Measurements from ENCODE around the gene CDC26.

Gene CDC26

GRCh38 chr9:113313261-113313660, 37.9 kb upstream of the CDC26 start:
- no peak for TF ChIP-seq CTCF (IDR thresholded peaks at IDR 0.05; ENCODE audit: extremely low read depth, missing control alignments)
- no peak for DNase-seq (ENCODE audit: low spot score)

DNA sequence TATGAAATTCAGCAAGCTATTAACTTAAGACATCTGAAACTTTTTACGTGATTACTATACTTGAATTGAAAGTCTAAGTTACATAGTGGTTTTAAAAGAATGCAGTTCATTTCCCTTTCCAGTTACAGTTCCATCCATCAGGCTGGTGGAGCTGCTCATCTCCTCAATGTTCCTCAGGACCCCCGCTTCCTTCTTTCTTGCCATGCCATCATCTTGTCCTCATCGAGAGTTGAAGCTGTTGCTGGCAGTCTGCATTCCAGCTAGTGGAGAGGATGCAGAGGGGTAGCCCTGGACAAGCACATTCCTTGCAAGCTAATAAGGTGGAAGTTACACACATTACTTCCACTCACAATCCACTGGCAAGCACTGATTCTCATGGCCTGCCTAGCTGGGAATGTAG, 36.6 kb upstream of the CDC26 start:
- DNase-seq (ENCODE audit: low spot score) = no peak
- TF ChIP-seq CTCF (IDR thresholded peaks at IDR 0.05; ENCODE audit: extremely low read depth, missing control alignments) = no peak

- TF ChIP-seq CTCF (IDR thresholded peaks at IDR 0.05; ENCODE audit: extremely low read depth, missing control alignments) = no peak
- no peak for DNase-seq (ENCODE audit: low spot score)
Measured at GRCh38 chr9:113310538-113310937, 35.2 kb upstream of the CDC26 start.

- DNase-seq (ENCODE audit: low spot score) = peak; percentile 62
- TF ChIP-seq CTCF (IDR thresholded peaks at IDR 0.05; ENCODE audit: extremely low read depth, missing control alignments) = peak; percentile 59
Measured at GRCh38 chr9:113309204-113309813, 33.9 kb upstream of the CDC26 start.

GRCh38 chr9:113307396-113307975, 32.1 kb upstream of the CDC26 start:
- no peak for DNase-seq (ENCODE audit: low spot score)
- no peak for TF ChIP-seq CTCF (IDR thresholded peaks at IDR 0.05; ENCODE audit: extremely low read depth, missing control alignments)

DNA sequence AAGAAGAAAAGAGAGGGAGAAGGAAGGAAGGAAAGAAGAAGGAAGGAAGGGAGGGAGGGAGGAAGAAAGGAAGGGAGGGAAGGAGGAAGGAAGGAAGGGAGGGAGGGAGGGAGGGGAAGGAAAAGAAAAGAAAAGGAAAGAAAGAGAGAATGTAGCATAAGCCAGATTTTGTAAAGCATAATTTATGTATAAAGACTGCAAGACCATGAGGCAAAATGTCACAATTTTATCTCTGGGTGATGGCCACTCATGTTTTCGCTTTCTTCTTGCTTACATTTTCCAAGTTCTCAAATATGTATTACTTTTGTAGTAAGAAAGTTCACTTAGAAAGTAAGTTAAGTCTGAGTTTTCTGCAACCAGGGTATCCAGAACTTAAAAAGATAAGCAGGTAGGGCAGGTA, 31.2 kb upstream of the CDC26 start:
- TF ChIP-seq CTCF (IDR thresholded peaks at IDR 0.05; ENCODE audit: extremely low read depth, missing control alignments) = no peak
- DNase-seq (ENCODE audit: low spot score) = no peak

- TF ChIP-seq CTCF (IDR thresholded peaks at IDR 0.05; ENCODE audit: extremely low read depth, missing control alignments) = no peak
- DNase-seq (ENCODE audit: low spot score) = no peak
Measured at GRCh38 chr9:113302792-113303418, 27.5 kb upstream of the CDC26 start, which contains the start of gene RNF183. TSS of gene RNF183 (minus strand) at chr9:113303376. CDS start at chr9:113298184, 5,192 bp downstream.
